Myocyte (in vitro differentiated cells): ENCODE data around the gene CCSER2. TPM values are rescaled to one million over a fixed set of nuclear protein-coding genes. Genes with fewer than 3 reads are reported as not detected.

Experiments
- DNase-seq: peaks from one replicate; pipeline ENCODE4 v3.0.0-alpha.2; 2012; ENCODE audit warnings: low read depth
- total RNA-seq: library from RNA; depleted of rRNA; stranded (reverse); fragments of >200 nt; gene quantifications from 2 replicates; pipeline ENCODE4 v1.2.3, GENCODE V29; 2014

CCSER2 gene
- total RNA-seq, 1 donor from 2014 or later: 49.2 TPM

GRCh38 chr10:84542522-84543490, 214.4 kb downstream of the CCSER2 start:
- no peak for DNase-seq

GRCh38 chr10:84543948-84544347, 215.6 kb downstream of the CCSER2 start:
- DNase-seq: no peak

GRCh38 chr10:84545651-84546050, 217.3 kb downstream of the CCSER2 start:
- DNase-seq: no peak

GRCh38 chr10:84546609-84547008, 218.2 kb downstream of the CCSER2 start:
- DNase-seq: no peak

GRCh38 chr10:84547616-84548015, 219.2 kb downstream of the CCSER2 start:
- no peak for DNase-seq

- no peak for DNase-seq
These were observed 220.5 kb downstream of the CCSER2 start for GRCh38 chr10:84548869-84549268.

- DNase-seq: no peak
These were observed 221.2 kb downstream of the CCSER2 start for GRCh38 chr10:84549368-84550165.

GRCh38 chr10:84550756-84551436, 222.5 kb downstream of the CCSER2 start:
- no peak for DNase-seq

GRCh38 chr10:84551437-84552120, 223.2 kb downstream of the CCSER2 start:
- no peak for DNase-seq

GRCh38 chr10:84552478-84552877, 224.1 kb downstream of the CCSER2 start:
- DNase-seq: no peak

- no peak for DNase-seq
These were observed 234.2 kb downstream of the CCSER2 start for GRCh38 chr10:84562592-84562991.

GRCh38 chr10:84563355-84563754, 235.0 kb downstream of the CCSER2 start:
- DNase-seq: no peak

GRCh38 chr10:84563868-84564267, 235.5 kb downstream of the CCSER2 start:
- DNase-seq: no peak

GRCh38 chr10:84565881-84566582, 237.6 kb downstream of the CCSER2 start:
- DNase-seq: no peak

- no peak for DNase-seq
These were observed 238.7 kb downstream of the CCSER2 start for GRCh38 chr10:84567133-84567532.

Other genes starting within 250 kb of the CCSER2 start
- gene GHITM, start 189.1 kb upstream of the CCSER2 start, total RNA-seq: 232 and 248 TPM in 2 replicates
- not detected in 2 replicates for gene GPR15LG, start 154.8 kb upstream of the CCSER2 start, total RNA-seq
- 0.05 and 0.86 TPM in 2 replicates for gene CDHR1, start 134.1 kb upstream of the CCSER2 start, total RNA-seq
- gene LRIT2, start 103.0 kb upstream of the CCSER2 start, total RNA-seq: not detected in 2 replicates
- gene LRIT1, start 87.0 kb upstream of the CCSER2 start, total RNA-seq: 0.11 TPM in 1 of 2 replicates, not detected in the other
- gene RGR, start 83.5 kb upstream of the CCSER2 start, total RNA-seq: 2.3 and 8.2 TPM in 2 replicates